Endothelial cell of umbilical vein (primary cell): ENCODE data around the gene LRRFIP2. TPM values are rescaled to one million over a fixed set of nuclear protein-coding genes. Genes with fewer than 3 reads are reported as not detected.

ENCODE experiments used
- BruUV-seq: library from RNA; stranded (reverse); fragments of 400-500 nt; replicated peaks from 2 replicates; lab custom pipeline; 2021; lab: Mats Ljungman, UMichigan
- CTCF ChIA-PET: fragments of 300-600, 350-600 bp; sonication (Branson Sonifier 250); formaldehyde crosslinking; loops from one replicate; lab custom pipeline; 2021; ENCODE audit warnings: antibody characterized with exemption, inconsistent platforms; lab: Charles Lee
- POLR2A ChIA-PET: fragments of 300-600, 350-600 bp; sonication (Branson Sonifier 250); formaldehyde crosslinking; loops from one replicate; lab custom pipeline; 2021; ENCODE audit warnings: antibody characterized with exemption, inconsistent platforms; lab: Charles Lee
- DNase-seq: peaks from one replicate; pipeline ENCODE4 v3.0.0-alpha.2; 2011; ENCODE audit warnings: low read depth, low spot score
- FAIRE-seq: peaks from 2 replicates; lab custom pipeline; 2011; peaks lifted over from hg19 to GRCh38; lab: Jason Lieb, UNC
- H2AFZ ChIP-seq: 2 replicates; pipeline ENCODE4 v1.6.0; 2012; ENCODE audit warnings: low read depth, low read length, control low read depth, inconsistent platforms
- H3K27ac ChIP-seq: 2 replicates; pipeline ENCODE4 v1.5.1; 2011; ENCODE audit warnings: low read depth, mild to moderate bottlenecking, control low read depth, low read length, moderate library complexity; ENCODE audit not compliant: insufficient read depth
- H3K27me3 ChIP-seq, 2 experiments: 2 replicates each; pipeline versions ENCODE4 v1.6.0 to v1.6.1; 2011; ENCODE audit warnings: low read length in 2 of 2, mixed read lengths in 1 of 2; ENCODE audit not compliant: control insufficient read depth in 2 of 2, insufficient read depth in 2 of 2
- H3K36me3 ChIP-seq, 2 experiments: 2 replicates in 1 of 2; 3 replicates in 1 of 2; pipeline ENCODE4 v1.5.1; 2011; ENCODE audit warnings: low read length in 2 of 2, mild to moderate bottlenecking in 1 of 2, moderate library complexity in 1 of 2; ENCODE audit not compliant: control insufficient read depth in 2 of 2, insufficient read depth in 2 of 2; ENCODE audit errors: extremely low read depth in 1 of 2
- H3K4me1 ChIP-seq: 3 replicates; pipeline ENCODE4 v1.5.1; 2011; ENCODE audit warnings: mild to moderate bottlenecking, low read length; ENCODE audit not compliant: control insufficient read depth, insufficient read depth; ENCODE audit errors: extremely low read depth
- H3K4me2 ChIP-seq: 2 replicates; pipeline ENCODE4 v1.6.1; 2011; ENCODE audit warnings: low read length, control low read depth, mixed read lengths; ENCODE audit not compliant: insufficient read depth
- H3K4me3 ChIP-seq, 3 experiments: fragments of 200-600 bp in 1 of 3; sonication (generic), shearing (Covaris generic) in 1 of 3; replicated peaks in 1 of 3; 2 replicates each; pipeline ENCODE4 v1.5.1; 2011 to 2016; ENCODE audit warnings: control low read depth in 3 of 3, low read length in 3 of 3, mild to moderate bottlenecking in 2 of 3, inconsistent platforms in 1 of 3, low read depth in 1 of 3, moderate library complexity in 1 of 3; ENCODE audit not compliant: insufficient read depth in 1 of 3
- H3K79me2 ChIP-seq: 2 replicates; pipeline ENCODE4 v1.6.0; 2012; ENCODE audit warnings: low read length, inconsistent platforms; ENCODE audit not compliant: control insufficient read depth, insufficient read depth
- H3K9ac ChIP-seq: replicated peaks from 2 replicates; pipeline ENCODE3; 2011; ENCODE audit warnings: low read length, control low read depth; ENCODE audit not compliant: insufficient read depth; ENCODE audit errors: extremely low read depth
- H3K9me1 ChIP-seq: replicated peaks from 3 replicates; pipeline ENCODE4 v1.6.0; 2011; ENCODE audit warnings: mild to moderate bottlenecking, low read length; ENCODE audit not compliant: control insufficient read depth, insufficient read depth; ENCODE audit errors: extremely low read depth
- H3K9me3 ChIP-seq: replicated peaks from 2 replicates; pipeline ENCODE4 v1.5.1; 2012; ENCODE audit warnings: low read length, inconsistent platforms; ENCODE audit not compliant: control insufficient read depth, insufficient read depth
- H4K20me1 ChIP-seq: replicated peaks from 2 replicates; pipeline ENCODE3; 2011; ENCODE audit warnings: mild to moderate bottlenecking, low read length; ENCODE audit not compliant: control insufficient read depth, insufficient read depth; ENCODE audit errors: extremely low read depth
- EZH2 ChIP-seq: IDR thresholded peaks from 2 replicates; pipeline ENCODE4 v1.6.1; 2012; ENCODE audit warnings: borderline replicate concordance, low read depth, mild to moderate bottlenecking, moderate library complexity, low read length, inconsistent platforms; ENCODE audit not compliant: severe bottlenecking
- FOS ChIP-seq: IDR thresholded peaks from 2 replicates; pipeline ENCODE4 v1.6.1; 2011; ENCODE audit warnings: mild to moderate bottlenecking, low read length, moderate library complexity, borderline replicate concordance; ENCODE audit not compliant: insufficient read depth
- GATA2 ChIP-seq: IDR thresholded peaks from 2 replicates; pipeline ENCODE4 v1.7.0; 2011; ENCODE audit warnings: low read depth, mild to moderate bottlenecking, moderate library complexity, mixed read lengths, low read length; ENCODE audit not compliant: insufficient read length, insufficient read depth
- JUN ChIP-seq: IDR thresholded peaks from 2 replicates; pipeline ENCODE4 v1.6.1; 2011; ENCODE audit warnings: borderline replicate concordance, low read depth; ENCODE audit not compliant: insufficient read length, insufficient read depth
- MAX ChIP-seq: IDR thresholded peaks from 2 replicates; pipeline ENCODE4 v1.6.1; 2011; ENCODE audit not compliant: insufficient read depth, insufficient read length
- MYC ChIP-seq: IDR thresholded peaks from one replicate; pipeline ENCODE4 v1.6.1; 2011; ENCODE audit warnings: mild to moderate bottlenecking, low read depth, low read length
- POLR2A ChIP-seq: IDR thresholded peaks from 2 replicates; pipeline ENCODE4 v1.6.1; 2012; ENCODE audit warnings: low read depth, mild to moderate bottlenecking, control low read depth, low read length
- POLR2AphosphoS5 ChIP-seq: IDR thresholded peaks from 2 replicates; pipeline ENCODE4 v1.6.1; 2012; ENCODE audit warnings: low read depth, mild to moderate bottlenecking, control low read depth, low read length, moderate library complexity; ENCODE audit not compliant: insufficient read depth
- dilution Hi-C: fragments of 300-500 bp; cut with MboI; formaldehyde crosslinking; loops from one replicate; pipeline ENCODE4 v1.15.0; 2019; ENCODE audit warnings: low sequenced_read_pairs; ENCODE audit not compliant: extremely low pct_ligation_motif_present
- intact Hi-C: fragments of 100-400 bp; cut with micrococcal nuclease; formaldehyde crosslinking; loops from one replicate; pipeline ENCODE4 v1.10.0; 2022
- polyA plus RNA-seq, 4 experiments: library from polyadenylated mRNA; depleted of rRNA in 3 of 4; stranded (reverse) in 3 of 4; unstranded in 1 of 4; fragments of >200 nt; gene quantifications; 2 replicates each; pipeline versions ENCODE4 v1.2.1 to v1.2.3, GENCODE V29; 2011 to 2012; ENCODE audit warnings: missing spikeins in 1 of 4
- total RNA-seq: library from RNA; stranded (reverse); gene quantifications from 2 replicates; pipeline ENCODE4 v1.2.3, GENCODE V29; 2021
- TF ChIP-seq, protein P1 (sequence below), 2 donors: IDR thresholded peaks; 1 replicate in 1 of 2; 2 replicates in 1 of 2; pipeline ENCODE4 v1.5.1; 2011; ENCODE audit warnings: low read length in 2 of 2, mild to moderate bottlenecking in 2 of 2, moderate library complexity in 2 of 2, control low read depth in 1 of 2, inconsistent platforms in 1 of 2, low read depth in 1 of 2; ENCODE audit not compliant: insufficient read depth in 1 of 2; ENCODE audit errors: extremely low read depth in 1 of 2

Gene LRRFIP2
- total and polyA plus RNA-seq, 2 donors (not counting 3 experiments of a cell fraction or from before 2014, with no cell fraction given): 20.8 to 78.9 TPM

DNA sequence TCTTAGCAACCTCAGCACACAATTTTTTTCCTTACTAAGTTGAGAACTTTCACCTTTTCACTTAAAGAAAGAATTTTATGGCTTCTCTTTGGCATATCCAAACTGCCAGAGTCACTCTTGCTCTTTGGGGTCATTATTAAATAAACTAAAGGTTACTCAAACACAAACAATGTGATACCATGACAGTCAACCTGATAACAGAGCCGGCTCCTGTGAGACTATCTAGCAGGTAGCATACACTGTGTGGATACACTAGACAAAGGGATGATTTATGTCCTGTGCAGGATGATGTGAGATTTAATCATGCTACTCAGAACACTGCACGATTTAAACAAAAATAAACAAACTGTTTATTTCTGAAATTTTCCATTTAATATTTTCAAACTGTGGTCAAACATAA, 35.6 kb downstream of the LRRFIP2 start:
- H3K79me2 ChIP-seq: peaks cover 42% of the 10 kb centered on the region
- no peak overlapping the region for H3K27ac ChIP-seq
- H3K9me3 ChIP-seq: no peaks in the 10 kb centered on the region
- H3K9ac ChIP-seq: no peak overlapping the region
- H3K4me1 ChIP-seq: no peaks in the 10 kb centered on the region
- TF ChIP-seq MAX (no peak), GATA2 (no peak), POLR2A (no peak), EZH2 (no peak), MYC (no peak), FOS (no peak), JUN (no peak), POLR2AphosphoS5 (no peak)
- TF ChIP-seq, protein P1, sequence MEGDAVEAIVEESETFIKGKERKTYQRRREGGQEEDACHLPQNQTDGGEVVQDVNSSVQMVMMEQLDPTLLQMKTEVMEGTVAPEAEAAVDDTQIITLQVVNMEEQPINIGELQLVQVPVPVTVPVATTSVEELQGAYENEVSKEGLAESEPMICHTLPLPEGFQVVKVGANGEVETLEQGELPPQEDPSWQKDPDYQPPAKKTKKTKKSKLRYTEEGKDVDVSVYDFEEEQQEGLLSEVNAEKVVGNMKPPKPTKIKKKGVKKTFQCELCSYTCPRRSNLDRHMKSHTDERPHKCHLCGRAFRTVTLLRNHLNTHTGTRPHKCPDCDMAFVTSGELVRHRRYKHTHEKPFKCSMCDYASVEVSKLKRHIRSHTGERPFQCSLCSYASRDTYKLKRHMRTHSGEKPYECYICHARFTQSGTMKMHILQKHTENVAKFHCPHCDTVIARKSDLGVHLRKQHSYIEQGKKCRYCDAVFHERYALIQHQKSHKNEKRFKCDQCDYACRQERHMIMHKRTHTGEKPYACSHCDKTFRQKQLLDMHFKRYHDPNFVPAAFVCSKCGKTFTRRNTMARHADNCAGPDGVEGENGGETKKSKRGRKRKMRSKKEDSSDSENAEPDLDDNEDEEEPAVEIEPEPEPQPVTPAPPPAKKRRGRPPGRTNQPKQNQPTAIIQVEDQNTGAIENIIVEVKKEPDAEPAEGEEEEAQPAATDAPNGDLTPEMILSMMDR (IDR thresholded peaks at IDR 0.05; ENCODE audit: extremely low read depth in 1 of 2, insufficient read depth in 1 of 2, low read depth in 1 of 2, low read length in 2 of 2): no peak
- no peaks in the 10 kb centered on the region for H3K9me1 ChIP-seq
- ChIA-PET POLR2A (no interaction called here), CTCF (no interaction called here)
- H4K20me1 ChIP-seq: no peaks in the 10 kb centered on the region
- no peaks in the 10 kb centered on the region for H3K27me3 ChIP-seq
- peaks cover 0 to 3% of the 10 kb centered on the region in 2 experiments for H3K36me3 ChIP-seq
- dilution Hi-C loops (no loop called here), intact Hi-C loops (no loop called here)
- no peak for FAIRE-seq
- H3K4me3 ChIP-seq: no peak overlapping the region
- no peak overlapping the region for H3K4me2 ChIP-seq
- BruUV-seq: no TSS peak
- DNase-seq: no peak
- H2AFZ ChIP-seq: no peak overlapping the region
